ENCODE results near the gene NOP16.

DNA sequence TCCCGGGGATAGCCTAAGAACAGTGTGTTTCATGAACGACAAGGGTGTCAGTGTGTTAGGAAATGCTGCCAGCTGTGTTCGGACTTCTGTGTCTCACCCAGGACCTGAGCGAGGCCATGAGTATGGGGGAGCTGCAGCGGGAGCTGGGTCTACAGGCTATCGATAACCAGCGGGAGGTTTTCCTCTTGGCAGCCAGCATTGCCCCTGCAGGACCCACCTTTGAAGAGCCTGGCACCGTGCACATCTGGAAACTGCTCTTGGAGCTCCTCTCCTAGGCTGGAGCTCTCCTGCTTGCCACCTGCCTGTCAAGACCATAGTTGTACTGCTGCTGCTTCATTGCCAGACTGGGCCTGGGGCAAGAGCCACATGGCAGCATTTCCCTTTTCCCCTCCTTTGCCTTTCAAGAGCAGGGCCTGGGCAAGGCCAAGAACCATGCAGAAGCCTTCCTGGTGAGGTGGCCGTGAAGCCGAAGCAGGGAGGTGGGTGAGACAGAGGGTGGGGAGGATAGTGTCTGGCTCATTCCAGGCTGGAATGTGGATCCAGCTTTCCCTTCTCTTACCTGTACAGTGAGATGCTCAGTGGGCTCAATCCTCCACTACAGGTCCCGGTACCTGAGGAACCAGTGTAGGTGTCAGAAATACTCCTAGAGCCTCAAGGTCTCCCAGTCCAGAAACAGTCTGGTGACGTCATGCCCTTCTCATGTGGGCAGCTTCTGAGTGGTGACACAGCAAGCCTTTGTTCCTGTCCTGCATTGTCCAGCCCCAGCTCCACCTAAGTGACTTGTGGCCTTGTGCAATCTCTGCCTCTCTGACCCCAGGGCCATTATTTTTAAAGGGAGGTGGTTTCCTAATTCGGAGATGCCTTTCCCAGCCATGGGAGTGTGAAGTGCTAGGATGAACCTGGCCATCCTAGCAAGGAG is 16.5 kb downstream of the NOP16 start:
- TF ChIP-seq EZH2 (IDR thresholded peaks at IDR 0.05; ENCODE audit: insufficient read depth, poor library complexity, severe bottlenecking) (no peak), EZH2phosphoT487 (IDR thresholded peaks at IDR 0.05; ENCODE audit: insufficient read depth, low read depth) (no peak)

All from GM23248 (cell line).